GM18907 (cell line): Measurements from ENCODE around the gene UBE3C.

Source experiments
- ATAC-seq: cut with Tn5 transposase; IDR thresholded peaks from one replicate; pipeline ENCODE4 v1.9.1; 2021; ENCODE audit warnings: mild to moderate bottlenecking, moderate library complexity; ENCODE audit not compliant: unreplicated experiment

Gene UBE3C

GRCh38 chr7:157291404-157292080 is 152.8 kb downstream of the UBE3C start:
- ATAC-seq = no peak

- no peak for ATAC-seq
Observed at GRCh38 chr7:157292258-157292657, 153.5 kb downstream of the UBE3C start.

- ATAC-seq = no peak
Observed at GRCh38 chr7:157292770-157293412, 154.2 kb downstream of the UBE3C start.

GRCh38 chr7:157293413-157293788 is 154.7 kb downstream of the UBE3C start:
- no peak for ATAC-seq

GRCh38 chr7:157294773-157295172 is 156.0 kb downstream of the UBE3C start:
- ATAC-seq = no peak

- ATAC-seq = no peak
Observed at GRCh38 chr7:157295338-157295737, 156.6 kb downstream of the UBE3C start.

GRCh38 chr7:157297185-157297584 is 158.5 kb downstream of the UBE3C start:
- ATAC-seq = no peak

GRCh38 chr7:157299317-157299612 is 160.5 kb downstream of the UBE3C start:
- ATAC-seq = no peak

GRCh38 chr7:157299613-157300368 is 161.1 kb downstream of the UBE3C start:
- no peak for ATAC-seq

- no peak for ATAC-seq
Observed at GRCh38 chr7:157300369-157300825, 161.7 kb downstream of the UBE3C start.

GRCh38 chr7:157301610-157302120 is 162.9 kb downstream of the UBE3C start:
- no peak for ATAC-seq

GRCh38 chr7:157306846-157307838 is 168.4 kb downstream of the UBE3C start:
- no peak for ATAC-seq

- ATAC-seq = no peak
Observed at GRCh38 chr7:157309988-157310668, 171.4 kb downstream of the UBE3C start.

- ATAC-seq = no peak
Observed at GRCh38 chr7:157310676-157311185, 172.0 kb downstream of the UBE3C start.

- no peak for ATAC-seq
Observed at GRCh38 chr7:157312941-157313340, 174.2 kb downstream of the UBE3C start.

- no peak for ATAC-seq
Observed at GRCh38 chr7:157313645-157314044, 174.9 kb downstream of the UBE3C start.

- ATAC-seq = peak; percentile 81
Observed at GRCh38 chr7:157318015-157318706, 179.4 kb downstream of the UBE3C start.
